A204.1 (cell line): Measurements from ENCODE around the gene TOP2B.

ENCODE experiments used
- FAIRE-seq: peaks from 2 replicates; lab custom pipeline; 2012; peaks lifted over from hg19 to GRCh38; lab: Jason Lieb, UNC

TOP2B gene

GRCh38 chr3:25558121-25558520, 106.6 kb downstream of the TOP2B start:
- FAIRE-seq, result no peak

- FAIRE-seq, result no peak
These were observed 107.0 kb downstream of the TOP2B start for GRCh38 chr3:25557694-25558093.

GRCh38 chr3:25556447-25556846, 108.3 kb downstream of the TOP2B start:
- no peak for FAIRE-seq

- no peak for FAIRE-seq
These were observed 108.8 kb downstream of the TOP2B start for GRCh38 chr3:25555695-25556437.

GRCh38 chr3:25554376-25554775, 110.3 kb downstream of the TOP2B start:
- no peak for FAIRE-seq

- FAIRE-seq, result no peak
These were observed 112.5 kb downstream of the TOP2B start for GRCh38 chr3:25552251-25552650.

- no peak for FAIRE-seq
These were observed 115.9 kb downstream of the TOP2B start for GRCh38 chr3:25548836-25549235.

- no peak for FAIRE-seq
These were observed 116.6 kb downstream of the TOP2B start for GRCh38 chr3:25547943-25548674.
